HG02678 (cell line): ENCODE data around the gene TGFB1.
"Not testable (repeated sequence)": the region's sequence is repeated elsewhere in the genome, so short reads cannot be mapped to it uniquely, and the experiment has no call there.

Experiments
- ATAC-seq: cut with Tn5 transposase; IDR thresholded peaks from one replicate; pipeline ENCODE4 v1.9.1; 2021; ENCODE audit warnings: mild to moderate bottlenecking, moderate library complexity; ENCODE audit not compliant: unreplicated experiment

Gene TGFB1

GRCh38 chr19:41353466-41354342 is at the start of gene TGFB1:
Gene TGFB1 (minus strand): TSS chr19:41353922. CDS start chr19:41353044, 878 bp downstream.
- ATAC-seq, result peak; percentile 47

GRCh38 chr19:41402010-41402409 is 48.3 kb upstream of the TGFB1 start:
- no peak for ATAC-seq

GRCh38 chr19:41401483-41401882 is 47.8 kb upstream of the TGFB1 start:
- ATAC-seq, result no peak

GRCh38 chr19:41399525-41399924 is 45.8 kb upstream of the TGFB1 start:
- no peak for ATAC-seq

- ATAC-seq, result no peak
Measured at GRCh38 chr19:41399091-41399490, 45.4 kb upstream of the TGFB1 start.

- no peak for ATAC-seq
Measured at GRCh38 chr19:41398598-41398997, 44.9 kb upstream of the TGFB1 start.

GRCh38 chr19:41398050-41398418 is 44.3 kb upstream of the TGFB1 start:
- no peak for ATAC-seq

GRCh38 chr19:41397086-41398049 is 43.6 kb upstream of the TGFB1 start, which contains the start of the genes BCKDHA and EXOSC5:
Gene BCKDHA (plus strand): TSS chr19:41397818. CDS start chr19:41397828, 10 bp downstream.
Gene EXOSC5 (minus strand): TSS chr19:41397359. CDS start chr19:41397328, 31 bp downstream.
- ATAC-seq, result peak; percentile 89

- ATAC-seq, result no peak
Measured at GRCh38 chr19:41395355-41395754, 41.6 kb upstream of the TGFB1 start.

- ATAC-seq, result no peak
Measured at GRCh38 chr19:41392775-41393174, 39.1 kb upstream of the TGFB1 start.

GRCh38 chr19:41391618-41392017 is 37.9 kb upstream of the TGFB1 start:
- ATAC-seq, result no peak

GRCh38 chr19:41386442-41386841 is 32.7 kb upstream of the TGFB1 start:
- no peak for ATAC-seq

GRCh38 chr19:41384351-41384750 is 30.6 kb upstream of the TGFB1 start:
- ATAC-seq, result no peak

GRCh38 chr19:41381536-41381935 is 27.8 kb upstream of the TGFB1 start:
- ATAC-seq, result not testable (repeated sequence)

GRCh38 chr19:41377977-41378709 is 24.4 kb upstream of the TGFB1 start:
- peak; percentile 71 for ATAC-seq

- ATAC-seq, result no peak
Measured at GRCh38 chr19:41376998-41377365, 23.3 kb upstream of the TGFB1 start.

- ATAC-seq, result no peak
Measured at GRCh38 chr19:41376241-41376997, 22.7 kb upstream of the TGFB1 start, which contains the start of gene TMEM91. Gene TMEM91 (plus strand): TSS chr19:41376533. CDS start chr19:41378310, 1,777 bp downstream.

GRCh38 chr19:41373993-41374392 is 20.3 kb upstream of the TGFB1 start:
- no peak for ATAC-seq

- no peak for ATAC-seq
Measured at GRCh38 chr19:41372501-41372900, 18.8 kb upstream of the TGFB1 start.

- no peak for ATAC-seq
Measured at GRCh38 chr19:41371541-41371940, 17.8 kb upstream of the TGFB1 start.
